CD4-positive, alpha-beta memory T cell (primary cell): Measurements from ENCODE around the gene PCDHGA4. TPM values are rescaled to one million over a fixed set of nuclear protein-coding genes. Genes with fewer than 3 reads are reported as not detected.
"Not testable (repeated sequence)": the region's sequence is repeated elsewhere in the genome, so short reads cannot be mapped to it uniquely, and the experiment has no call there.

Experiments used
- CTCF ChIA-PET: fragments of 350-600 bp; sonication (Branson Sonifier 250); formaldehyde crosslinking; loops from one replicate; lab custom pipeline; 2021; ENCODE audit warnings: inconsistent platforms; ENCODE audit not compliant: partially characterized antibody; lab: Charles Lee
- POLR2A ChIA-PET: fragments of 350-600 bp; sonication (Branson Sonifier 250); formaldehyde crosslinking; loops from one replicate; lab custom pipeline; 2021; ENCODE audit not compliant: partially characterized antibody; lab: Charles Lee
- DNase-seq, 5 donors: peaks; one replicate each; pipeline versions ENCODE4 v3.0.0 to v3.0.0-alpha.2; 2020 to 2022; ENCODE audit warnings: mixed read lengths in 1 of 5
- H3K27ac ChIP-seq: one replicate; pipeline ENCODE4 v1.7.0; 2013; ENCODE audit warnings: low read depth, low read length
- H3K27me3 ChIP-seq: 2 replicates; pipeline ENCODE4 v1.7.0; 2013; ENCODE audit warnings: mild to moderate bottlenecking, low read length, moderate library complexity; ENCODE audit not compliant: insufficient read depth
- H3K36me3 ChIP-seq: 2 replicates; pipeline ENCODE4 v1.7.0; 2013; ENCODE audit warnings: mild to moderate bottlenecking, low read length, moderate library complexity; ENCODE audit not compliant: insufficient read depth
- H3K4me1 ChIP-seq: 2 replicates; pipeline ENCODE4 v1.7.0; 2013; ENCODE audit warnings: mild to moderate bottlenecking, low read length, moderate library complexity; ENCODE audit not compliant: insufficient read depth
- H3K4me3 ChIP-seq, 2 donors: one replicate each; pipeline ENCODE4 v1.7.0; 2013; ENCODE audit warnings: low read length in 2 of 2, mild to moderate bottlenecking in 1 of 2
- H3K9me3 ChIP-seq, 2 donors: one replicate each; pipeline ENCODE4 v1.7.0; 2013; ENCODE audit warnings: low read length in 2 of 2, control low read depth in 1 of 2; ENCODE audit not compliant: control insufficient read depth in 1 of 2
- H3K27ac Mint-ChIP-seq, 7 donors: one replicate each; pipeline ENCODE4 v1.8.0; 2020 to 2021; ENCODE audit warnings: mixed read lengths in 7 of 7, mild to moderate bottlenecking in 6 of 7, inconsistent platforms in 3 of 7, moderate library complexity in 3 of 7
- H3K27me3 Mint-ChIP-seq, 2 donors: one replicate each; pipeline ENCODE4 v1.8.0; 2020 to 2021; ENCODE audit warnings: mixed read lengths in 2 of 2
- H3K36me3 Mint-ChIP-seq, 2 donors: one replicate each; pipeline ENCODE4 v1.8.0; 2020 to 2021; ENCODE audit warnings: mixed read lengths in 2 of 2, inconsistent platforms in 1 of 2, mild to moderate bottlenecking in 1 of 2
- H3K4me1 Mint-ChIP-seq, 4 donors: one replicate each; pipeline ENCODE4 v1.8.0; 2020 to 2021; ENCODE audit warnings: mixed read lengths in 4 of 4, mild to moderate bottlenecking in 1 of 4
- H3K4me3 Mint-ChIP-seq, 8 donors: one replicate each; pipeline ENCODE4 v1.8.0; 2020 to 2021; ENCODE audit warnings: mixed read lengths in 8 of 8, mild to moderate bottlenecking in 7 of 8, moderate library complexity in 6 of 8, inconsistent platforms in 3 of 8
- H3K9me3 Mint-ChIP-seq, 8 donors: one replicate each; pipeline ENCODE4 v1.8.0; 2020 to 2021; ENCODE audit warnings: mixed read lengths in 8 of 8, mild to moderate bottlenecking in 5 of 8, inconsistent platforms in 3 of 8, moderate library complexity in 1 of 8
- intact Hi-C: fragments of 100-400 bp; cut with micrococcal nuclease; formaldehyde crosslinking; loops from one replicate; pipeline ENCODE4 v1.15.1; 2023
- polyA plus RNA-seq, 2 donors: library from polyadenylated mRNA; unstranded; fragments of 300-500 nt; fragmentation: Illumina TruSeq; gene quantifications; one replicate each; pipeline ENCODE4 v1.2.3, GENCODE V29; 2021
- total RNA-seq, 2 experiments: library from RNA; stranded (reverse); gene quantifications; one replicate each; pipeline ENCODE4 v1.2.3, GENCODE V29; 2021

Gene PCDHGA4
- total and polyA plus RNA-seq, 4 experiments from 2014 or later: 0.47 TPM; not detected in 3

- not testable (repeated sequence) for H3K4me1 Mint-ChIP-seq, H3K4me3 Mint-ChIP-seq
Observed at GRCh38 chr5:141332571-141332970, 22.2 kb upstream of the PCDHGA4 start.

DNA sequence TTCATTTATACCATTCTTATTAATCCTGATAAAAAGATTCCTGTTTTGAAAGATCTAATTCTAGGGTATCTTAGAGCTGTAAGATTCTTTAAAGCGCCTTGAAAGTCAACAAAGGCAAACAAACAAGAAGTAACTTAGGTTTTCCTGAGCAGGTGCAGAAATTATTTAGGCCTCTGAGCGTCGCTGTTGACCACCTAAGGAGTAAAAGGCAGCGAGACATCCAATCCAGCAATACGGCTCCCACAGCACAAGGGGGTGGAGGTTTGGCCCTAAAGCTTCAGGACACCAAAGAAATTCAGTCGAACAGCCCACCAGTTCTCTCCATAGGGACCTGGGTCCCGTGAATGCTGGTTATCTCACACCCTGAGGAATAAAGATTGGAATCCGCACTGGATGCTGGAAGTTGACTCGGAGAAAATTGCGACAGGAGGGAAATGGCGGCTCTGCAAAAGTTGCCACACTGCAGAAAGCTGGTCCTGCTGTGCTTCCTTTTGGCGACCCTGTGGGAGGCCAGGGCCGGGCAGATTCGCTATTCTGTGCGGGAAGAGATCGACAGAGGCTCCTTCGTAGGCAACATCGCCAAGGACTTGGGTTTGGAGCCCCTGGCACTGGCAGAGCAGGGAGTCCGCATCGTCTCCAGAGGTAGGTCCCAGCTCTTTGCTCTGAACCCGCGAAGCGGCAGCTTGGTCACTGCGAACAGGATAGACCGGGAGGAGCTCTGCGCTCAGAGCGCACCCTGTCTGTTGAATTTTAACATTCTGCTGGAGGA is 16.1 kb upstream of the PCDHGA4 start, which contains the start of gene PCDHGA2:
Gene PCDHGA2 (plus strand): TSS at position 223 of the 769 bp plus-strand sequence.
- H3K27me3 ChIP-seq: no peaks in the 10 kb centered on the region
- no peaks in the 10 kb centered on the region for H3K4me1 ChIP-seq
- no peak within 1 kb of the TSS for H3K27ac ChIP-seq
- H3K4me3 ChIP-seq: no peak within 1 kb of the TSS
- ChIA-PET POLR2A (no interaction called here), CTCF (interaction anchor here (1.0 to 1.1 kb wide), 2 partner anchors 9 to 12 kb away, joined by 3 to 4 read pairs; partner anchors contain the start of gene PCDHGA1)
- no peaks in the 10 kb centered on the region for H3K36me3 ChIP-seq
- peaks cover 11 to 15% of the 10 kb centered on the region in 2 donors for H3K36me3 Mint-ChIP-seq
- peak within 1 kb of the TSS in 4 of 8 donors; percentile 35 to 65 (median 49) for H3K4me3 Mint-ChIP-seq
- peaks cover 47 to 52% of the 10 kb centered on the region in 2 donors for H3K27me3 Mint-ChIP-seq
- peak within 1 kb of the TSS in 1 of 7 donors; percentile 61 for H3K27ac Mint-ChIP-seq
- peaks cover 0 to 8% of the 10 kb centered on the region in 2 donors for H3K9me3 ChIP-seq
- intact Hi-C loops: no loop called here
- H3K4me1 Mint-ChIP-seq: peaks cover 0 to 3% (median 0%) of the 10 kb centered on the region in 4 donors
- DNase-seq: no peak
- peaks cover 3 to 89% (median 80%) of the 10 kb centered on the region in 8 donors for H3K9me3 Mint-ChIP-seq

More at GRCh38 chr5:141332571-141332970, 22.2 kb upstream of the PCDHGA4 start:
- H3K4me1 ChIP-seq, H3K36me3 ChIP-seq, intact Hi-C loops, H3K27ac ChIP-seq, DNase-seq, H3K27ac Mint-ChIP-seq, POLR2A ChIA-PET, H3K4me3 ChIP-seq, H3K9me3 ChIP-seq, H3K27me3 ChIP-seq: not testable (repeated sequence)
- Mint-ChIP-seq H3K9me3 (peaks cover 0 to 85% (median 75%) of the 10 kb centered on the region in 8 donors), H3K36me3 (peaks cover 8 to 16% of the 10 kb centered on the region in 2 donors), H3K27me3 (peaks cover 46 to 55% of the 10 kb centered on the region in 2 donors)
- CTCF ChIA-PET: interaction anchor here (1.1 to 1.3 kb wide), 2 partner anchors 12 to 13 kb away, joined by 3 to 5 read pairs; partner anchors contain the start of gene TAF7

DNA sequence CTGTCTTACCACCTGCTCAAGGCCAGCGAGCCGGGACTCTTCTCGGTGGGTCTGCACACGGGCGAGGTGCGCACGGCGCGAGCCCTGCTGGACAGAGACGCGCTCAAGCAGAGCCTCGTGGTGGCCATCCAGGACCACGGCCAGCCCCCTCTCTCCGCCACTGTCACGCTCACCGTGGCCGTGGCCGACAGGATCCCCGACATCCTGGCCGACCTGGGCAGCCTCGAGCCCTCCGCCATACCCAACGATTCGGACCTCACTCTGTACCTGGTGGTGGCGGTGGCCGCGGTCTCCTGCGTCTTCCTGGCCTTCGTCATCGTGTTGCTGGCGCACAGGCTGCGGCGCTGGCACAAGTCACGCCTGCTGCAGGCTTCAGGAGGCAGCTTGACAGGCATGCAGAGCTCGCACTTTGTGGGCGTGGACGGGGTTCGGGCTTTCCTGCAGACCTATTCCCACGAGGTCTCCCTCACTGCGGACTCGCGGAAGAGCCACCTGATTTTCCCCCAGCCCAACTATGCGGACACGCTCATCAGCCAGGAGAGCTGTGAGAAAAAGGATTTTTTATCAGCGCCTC is 14.0 kb upstream of the PCDHGA4 start:
- H3K4me1 Mint-ChIP-seq, POLR2A ChIA-PET, H3K36me3 ChIP-seq, intact Hi-C loops, CTCF ChIA-PET, H3K4me3 ChIP-seq, H3K4me1 ChIP-seq, H3K27ac Mint-ChIP-seq, H3K4me3 Mint-ChIP-seq, H3K27ac ChIP-seq, H3K27me3 ChIP-seq, DNase-seq, H3K9me3 ChIP-seq: not testable (repeated sequence)
- peaks cover 3 to 86% (median 79%) of the 10 kb centered on the region in 8 donors for H3K9me3 Mint-ChIP-seq
- H3K36me3 Mint-ChIP-seq: peaks cover 14 to 17% of the 10 kb centered on the region in 2 donors
- H3K27me3 Mint-ChIP-seq: peaks cover 43 to 44% of the 10 kb centered on the region in 2 donors

DNA sequence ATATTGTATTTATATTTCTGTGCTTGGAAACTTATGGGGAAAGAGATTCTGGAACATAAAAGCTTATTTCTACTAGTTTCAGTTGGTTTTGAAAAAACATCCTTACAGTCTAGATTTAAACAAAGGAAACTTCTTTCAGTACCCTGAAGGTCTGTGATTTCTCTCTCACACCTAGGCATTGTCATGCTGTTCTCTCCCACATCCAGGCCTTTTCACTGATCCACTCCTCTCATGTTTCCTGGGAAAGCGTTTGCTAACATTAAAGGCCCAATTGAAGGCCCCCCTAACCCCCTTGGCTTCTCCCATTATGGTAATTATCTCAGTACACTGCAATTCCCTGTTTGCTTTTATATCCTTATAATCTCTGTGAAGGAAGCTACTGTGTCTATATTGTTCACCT is 12.0 kb upstream of the PCDHGA4 start:
- H3K4me3 ChIP-seq: no peak overlapping the region
- ChIA-PET CTCF (no interaction called here), POLR2A (no interaction called here)
- Mint-ChIP-seq H3K27me3 (peaks cover 39 to 42% of the 10 kb centered on the region in 2 donors), H3K4me3 (no peak overlapping the region), H3K4me1 (peaks cover 0 to 3% (median 0%) of the 10 kb centered on the region in 4 donors), H3K9me3 (peaks cover 3 to 78% (median 72%) of the 10 kb centered on the region in 8 donors), H3K27ac (no peak overlapping the region), H3K36me3 (peaks cover 9 to 17% of the 10 kb centered on the region in 2 donors)
- no peak overlapping the region for H3K27ac ChIP-seq
- intact Hi-C loops: no loop called here
- peaks cover 0 to 11% of the 10 kb centered on the region in 2 donors for H3K9me3 ChIP-seq
- no peaks in the 10 kb centered on the region for H3K4me1 ChIP-seq
- no peaks in the 10 kb centered on the region for H3K36me3 ChIP-seq
- H3K27me3 ChIP-seq: no peaks in the 10 kb centered on the region
- DNase-seq: no peak

DNA sequence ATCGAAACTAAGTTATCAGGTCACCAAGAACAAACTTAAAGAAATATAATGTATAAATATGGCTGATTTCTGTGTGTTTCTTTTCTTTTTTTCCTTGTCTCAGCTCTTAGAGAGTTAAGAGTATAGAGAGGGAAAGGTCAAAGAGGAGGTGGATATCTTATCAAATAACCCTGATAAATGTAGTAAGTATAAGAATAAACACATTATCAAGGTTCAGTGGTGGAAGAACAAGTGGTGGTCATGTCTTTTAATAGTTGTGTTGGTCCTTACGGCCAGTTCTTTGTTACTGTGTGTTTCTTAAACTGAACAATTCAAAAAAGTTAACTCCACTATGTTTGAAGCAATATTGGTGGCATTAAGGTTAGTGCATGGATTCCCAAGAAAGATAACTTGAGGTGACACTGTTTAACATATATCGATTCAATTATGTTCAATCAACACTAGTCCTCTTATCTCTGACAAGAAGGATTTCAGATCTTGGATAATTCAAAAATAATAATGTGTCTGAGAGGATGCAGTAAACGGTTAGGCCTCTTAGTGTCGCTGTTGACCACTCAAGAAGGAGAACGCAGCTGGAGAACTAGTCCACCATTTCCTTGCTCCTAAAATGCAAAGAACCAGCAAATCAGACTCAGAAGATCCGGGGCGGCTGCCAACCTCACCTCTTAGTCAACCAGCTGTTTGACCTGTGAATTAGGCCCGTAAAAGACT is 11.4 kb upstream of the PCDHGA4 start, which contains the start of gene PCDHGA3:
Gene PCDHGA3 (plus strand): TSS at position 588 of the 711 bp plus-strand sequence. CDS start 205 bp downstream, outside the sequence.
- DNase-seq: peak in 1 of 5 donors; percentile 24
- H3K9me3 ChIP-seq: peaks cover 0 to 11% of the 10 kb centered on the region in 2 donors
- ChIA-PET POLR2A (no interaction called here), CTCF (interaction anchor here (1.0 to 1.5 kb wide), 2 partner anchors 215 to 224 kb away, joined by 3 read pairs; no protein-coding TSS in a partner anchor)
- no peak within 1 kb of the TSS for H3K27ac Mint-ChIP-seq
- H3K27me3 Mint-ChIP-seq: peaks cover 33 to 35% of the 10 kb centered on the region in 2 donors
- H3K4me1 ChIP-seq: no peaks in the 10 kb centered on the region
- H3K27ac ChIP-seq: no peak within 1 kb of the TSS
- peak within 1 kb of the TSS in 7 of 8 donors; percentile 46 to 73 (median 71) for H3K4me3 Mint-ChIP-seq
- H3K36me3 ChIP-seq: no peaks in the 10 kb centered on the region
- H3K36me3 Mint-ChIP-seq: peaks cover 5 to 14% of the 10 kb centered on the region in 2 donors
- peaks cover 0 to 3% (median 0%) of the 10 kb centered on the region in 4 donors for H3K4me1 Mint-ChIP-seq
- H3K4me3 ChIP-seq: no peak within 1 kb of the TSS
- intact Hi-C loops: no loop called here
- H3K27me3 ChIP-seq: no peaks in the 10 kb centered on the region
- H3K9me3 Mint-ChIP-seq: peaks cover 3 to 74% (median 67%) of the 10 kb centered on the region in 8 donors

- Mint-ChIP-seq H3K27me3 (peaks cover 28 to 33% of the 10 kb centered on the region in 2 donors), H3K27ac (no peak overlapping the region), H3K9me3 (peaks cover 3 to 73% (median 62%) of the 10 kb centered on the region in 8 donors), H3K4me3 (peak overlapping the region in 7 of 8 donors; percentile 46 to 73 (median 71)), H3K4me1 (peaks cover 0 to 3% (median 0%) of the 10 kb centered on the region in 4 donors), H3K36me3 (peaks cover 5 to 9% of the 10 kb centered on the region in 2 donors)
- Histone ChIP-seq H3K4me3 (no peak overlapping the region), H3K36me3 (no peaks in the 10 kb centered on the region), H3K4me1 (no peaks in the 10 kb centered on the region), H3K27me3 (no peaks in the 10 kb centered on the region), H3K9me3 (peaks cover 0 to 7% of the 10 kb centered on the region in 2 donors), H3K27ac (no peak overlapping the region)
- CTCF ChIA-PET: interaction anchor here (1.0 to 1.5 kb wide), 2 partner anchors 214 to 223 kb away, joined by 3 read pairs; no protein-coding TSS in a partner anchor
- intact Hi-C loops: no loop called here
- no peak for DNase-seq
- POLR2A ChIA-PET: no interaction called here
Observed at GRCh38 chr5:141343953-141344463, 10.8 kb upstream of the PCDHGA4 start.
